ENCODE data around the gene KCNH2. TPM values are rescaled to one million over a fixed set of nuclear protein-coding genes. Genes with fewer than 3 reads are reported as not detected.

KCNH2 gene
- total and polyA plus RNA-seq, 8 donors = 4.0 to 77.7 (median 7.3) TPM

DNA sequence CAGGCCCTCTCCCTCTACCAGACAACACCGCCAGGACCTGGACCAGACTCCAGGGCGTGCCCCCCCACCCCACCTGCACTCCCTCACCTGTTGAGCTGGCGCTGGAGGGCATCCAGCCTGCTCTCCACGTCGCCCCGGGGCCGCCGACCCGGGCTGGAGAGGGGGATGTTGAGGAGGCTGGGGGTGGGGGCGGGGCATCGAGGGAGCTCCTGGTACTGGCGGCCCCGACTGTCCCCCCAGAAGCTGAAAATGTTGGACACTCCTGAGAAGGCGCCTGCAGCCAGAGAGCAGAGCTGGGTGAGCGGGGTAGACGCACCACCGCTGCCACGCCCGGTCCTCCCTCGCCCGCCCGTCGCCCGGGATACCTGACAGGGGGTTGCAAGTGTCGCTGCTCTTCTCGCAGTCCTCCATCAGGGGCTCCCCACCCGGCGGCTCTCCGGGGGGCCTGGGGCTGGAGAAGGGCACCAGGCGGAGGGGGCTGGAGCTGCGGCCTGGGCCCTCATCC, 30.8 kb downstream of the KCNH2 start:
- peak overlapping the region in 4 of 5 donors; percentile 14 to 81 (median 68) for H3K27ac ChIP-seq
- no peak for TF ChIP-seq POLR2A (IDR thresholded peaks at IDR 0.05)
- H3K36me3 ChIP-seq = peaks cover 0 to 32% (median 8%) of the 10 kb centered on the region in 4 donors
- no peaks in the 10 kb centered on the region for H3K9me3 ChIP-seq
- no peak overlapping the region for H3K4me3 ChIP-seq
- peak in 1 of 2 donors; percentile 41 for DNase-seq
- peaks cover 0 to 43% (median 25%) of the 10 kb centered on the region in 3 donors for H3K27me3 ChIP-seq
- peaks cover 0 to 48% (median 17%) of the 10 kb centered on the region in 4 donors for H3K4me1 ChIP-seq
- intact Hi-C loops (cut with DNase I; ENCODE audit: low total_unique reads) = no loop called here
- 19 to 38% (median 27%) methylated on average over 25 to 31 of the region's 31 CpGs; no CpG with 5 or more reads in 1 of the 5 donors for WGBS, 5 donors

DNA sequence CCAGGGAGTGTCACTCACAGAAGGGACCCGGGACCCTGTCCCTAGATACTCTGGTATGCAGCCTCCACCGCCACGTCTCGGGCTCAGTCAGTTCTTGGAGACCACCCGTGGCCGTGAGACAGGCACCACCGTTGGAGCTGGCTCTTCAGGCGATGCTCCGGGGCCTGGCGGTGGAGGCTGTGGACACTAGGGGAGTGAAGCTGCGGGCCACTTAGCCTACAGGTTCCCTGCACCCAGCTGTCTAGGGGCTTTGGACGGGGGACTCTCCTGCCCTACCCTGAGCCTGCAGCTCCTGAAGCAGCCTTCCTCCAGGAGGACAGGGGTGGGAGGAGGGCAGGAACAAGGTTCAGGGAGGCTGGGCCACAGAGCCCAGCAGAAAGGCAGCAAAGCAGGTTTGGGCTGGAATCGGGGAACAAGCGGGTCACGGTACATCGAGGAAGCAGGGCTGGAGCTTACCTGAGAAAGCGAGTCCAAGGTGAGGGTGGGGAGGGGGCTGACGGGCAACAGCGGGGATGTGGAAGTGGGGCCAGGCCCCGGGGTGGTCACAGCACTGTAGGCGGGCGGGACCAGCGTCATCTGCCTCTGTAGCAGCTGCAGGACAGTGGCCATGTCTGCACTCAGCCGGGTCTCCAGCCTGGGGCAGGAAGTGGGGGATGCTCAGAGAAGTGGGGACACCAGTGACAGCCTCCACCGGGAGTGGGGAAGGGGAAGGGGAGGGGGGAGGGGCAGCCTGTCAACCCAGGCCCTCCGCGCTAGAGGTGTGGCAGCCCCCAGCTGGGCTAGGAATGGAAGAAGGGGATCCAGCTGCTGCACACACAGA, 31.5 kb downstream of the KCNH2 start:
- no peak for TF ChIP-seq POLR2A (IDR thresholded peaks at IDR 0.05)
- intact Hi-C loops (cut with DNase I; ENCODE audit: low total_unique reads) = no loop called here
- Histone ChIP-seq H3K4me1 (peaks cover 0 to 54% (median 23%) of the 10 kb centered on the region in 4 donors), H3K9me3 (no peaks in the 10 kb centered on the region), H3K27ac (peak overlapping the region in 4 of 5 donors; percentile 14 to 81 (median 68)), H3K4me3 (no peak overlapping the region), H3K27me3 (peaks cover 0 to 43% (median 25%) of the 10 kb centered on the region in 3 donors), H3K36me3 (peaks cover 0 to 27% (median 6%) of the 10 kb centered on the region in 4 donors)
- 59 to 66% (median 65%) methylated on average over 18 to 27 of the region's 27 CpGs for WGBS, 5 donors
- peak in 1 of 2 donors; percentile 19 for DNase-seq

DNA sequence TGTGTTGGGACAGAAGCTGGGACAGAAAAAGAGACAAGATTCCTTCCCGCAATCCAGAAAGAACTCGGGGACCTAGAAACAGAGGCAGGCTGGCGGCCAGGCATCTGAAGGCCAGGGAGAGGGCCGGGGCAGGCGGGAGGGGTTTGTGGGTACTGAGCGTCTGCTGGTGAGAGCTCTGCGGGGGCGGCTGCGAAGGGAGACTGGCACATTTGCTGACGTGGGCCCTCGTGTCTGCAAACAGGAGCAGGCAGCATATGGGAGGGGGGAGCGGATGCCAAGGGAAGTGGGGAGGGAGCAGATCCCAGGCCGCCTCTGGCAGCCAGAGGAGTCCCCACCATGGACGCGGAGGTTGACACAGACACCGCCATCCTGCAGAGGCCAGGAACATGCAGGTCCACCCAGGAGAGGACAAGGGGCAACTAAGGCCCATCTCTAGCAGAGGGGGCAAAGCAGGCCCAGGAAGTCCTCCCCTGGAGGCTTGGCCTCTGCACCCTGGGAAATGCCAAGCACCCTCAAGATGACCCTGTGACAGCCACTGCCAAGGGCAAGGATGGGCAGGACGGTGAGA, 32.2 kb downstream of the KCNH2 start:
- 63 to 79% (median 76%) methylated on average over 13 to 17 of the region's 17 CpGs for WGBS, 5 donors
- H3K9me3 ChIP-seq = no peaks in the 10 kb centered on the region
- no peak overlapping the region for H3K4me3 ChIP-seq
- DNase-seq = peak; percentile 42 to 91
- peak overlapping the region in 4 of 5 donors; percentile 5 to 81 (median 70) for H3K27ac ChIP-seq
- peaks cover 0 to 43% (median 25%) of the 10 kb centered on the region in 3 donors for H3K27me3 ChIP-seq
- intact Hi-C loops (cut with DNase I; ENCODE audit: low total_unique reads) = no loop called here
- peaks cover 0 to 20% (median 2%) of the 10 kb centered on the region in 4 donors for H3K36me3 ChIP-seq
- TF ChIP-seq EP300 (IDR thresholded peaks at IDR 0.05) (no peak), POLR2AphosphoS5 (IDR thresholded peaks at IDR 0.05) (peak in 2 of 3 donors; percentile 7 to 11)
- TF ChIP-seq, protein P1, sequence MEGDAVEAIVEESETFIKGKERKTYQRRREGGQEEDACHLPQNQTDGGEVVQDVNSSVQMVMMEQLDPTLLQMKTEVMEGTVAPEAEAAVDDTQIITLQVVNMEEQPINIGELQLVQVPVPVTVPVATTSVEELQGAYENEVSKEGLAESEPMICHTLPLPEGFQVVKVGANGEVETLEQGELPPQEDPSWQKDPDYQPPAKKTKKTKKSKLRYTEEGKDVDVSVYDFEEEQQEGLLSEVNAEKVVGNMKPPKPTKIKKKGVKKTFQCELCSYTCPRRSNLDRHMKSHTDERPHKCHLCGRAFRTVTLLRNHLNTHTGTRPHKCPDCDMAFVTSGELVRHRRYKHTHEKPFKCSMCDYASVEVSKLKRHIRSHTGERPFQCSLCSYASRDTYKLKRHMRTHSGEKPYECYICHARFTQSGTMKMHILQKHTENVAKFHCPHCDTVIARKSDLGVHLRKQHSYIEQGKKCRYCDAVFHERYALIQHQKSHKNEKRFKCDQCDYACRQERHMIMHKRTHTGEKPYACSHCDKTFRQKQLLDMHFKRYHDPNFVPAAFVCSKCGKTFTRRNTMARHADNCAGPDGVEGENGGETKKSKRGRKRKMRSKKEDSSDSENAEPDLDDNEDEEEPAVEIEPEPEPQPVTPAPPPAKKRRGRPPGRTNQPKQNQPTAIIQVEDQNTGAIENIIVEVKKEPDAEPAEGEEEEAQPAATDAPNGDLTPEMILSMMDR (IDR thresholded peaks at IDR 0.05) = no peak
- peaks cover 0 to 56% (median 26%) of the 10 kb centered on the region in 4 donors for H3K4me1 ChIP-seq

DNA sequence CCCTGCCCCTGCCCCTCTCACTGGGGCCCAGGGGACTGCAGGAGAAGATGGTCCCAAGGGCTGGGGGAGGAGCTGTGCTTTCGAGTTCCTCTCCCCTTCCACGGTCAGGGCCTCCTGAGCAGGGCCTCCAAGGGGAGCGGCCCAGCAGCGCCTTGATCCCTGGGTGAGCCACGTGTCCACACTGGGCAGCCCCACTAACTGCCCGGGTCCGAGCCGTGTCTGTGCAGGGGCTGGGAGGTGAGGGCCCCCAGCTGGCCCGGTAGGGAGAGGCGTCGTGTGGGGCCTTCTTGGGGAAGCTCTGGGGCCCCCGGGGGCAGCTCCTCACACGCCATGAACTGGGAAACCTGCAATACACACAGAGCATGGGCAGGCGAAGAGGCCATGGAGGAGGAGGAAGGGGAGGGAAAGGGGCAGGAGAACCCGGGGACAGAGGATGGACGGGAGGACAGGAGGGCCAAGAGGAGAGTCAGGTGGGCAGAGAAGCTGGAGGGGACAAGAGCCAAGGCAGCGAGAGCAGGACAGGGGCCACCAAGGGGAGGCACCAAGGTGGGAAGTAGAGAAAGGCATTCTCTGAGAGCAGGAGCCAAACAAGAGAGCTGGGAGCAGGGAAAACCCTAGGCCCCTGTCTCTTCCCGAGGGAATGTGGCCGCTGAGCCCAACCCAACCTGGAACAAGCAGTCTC, 32.8 kb downstream of the KCNH2 start:
- intact Hi-C loops (cut with DNase I; ENCODE audit: low total_unique reads) = no loop called here
- H3K27ac ChIP-seq = peak overlapping the region; percentile 5 to 81 (median 69)

More for the DNA sequence above, 32.8 kb downstream of the KCNH2 start:
- Histone ChIP-seq H3K27me3 (peaks cover 0 to 43% (median 25%) of the 10 kb centered on the region in 3 donors), H3K4me1 (peaks cover 0 to 56% (median 26%) of the 10 kb centered on the region in 4 donors), H3K9me3 (no peaks in the 10 kb centered on the region), H3K4me3 (no peak overlapping the region), H3K36me3 (peaks cover 0 to 14% (median 0%) of the 10 kb centered on the region in 4 donors)
- DNase-seq = peak; percentile 22 to 48
- TF ChIP-seq EP300 (IDR thresholded peaks at IDR 0.05) (no peak), POLR2A (IDR thresholded peaks at IDR 0.05) (no peak), POLR2AphosphoS5 (IDR thresholded peaks at IDR 0.05) (no peak)
- TF ChIP-seq, protein P1 (IDR thresholded peaks at IDR 0.05) = no peak
- 44 to 59% (median 50%) methylated on average over 13 to 19 of the region's 19 CpGs for WGBS, 5 donors

Data from stomach (tissue), 9 donors.